ENCODE results near the gene MUC4. TPM values are rescaled to one million over a fixed set of nuclear protein-coding genes. Genes with fewer than 3 reads are reported as not detected.

Gene MUC4
- total RNA-seq, 1 experiment from 2014 or later, result 0.36 TPM

- H3K4me1 Mint-ChIP-seq (ENCODE audit: low read depth, unreplicated experiment), result peaks cover 13% of the 10 kb centered on the region
- Histone ChIP-seq H3K9me3 (no peaks in the 10 kb centered on the region), H3K4me1 (peaks cover 7% of the 10 kb centered on the region; the same call in 1 of the 2 replicates), H3K36me3 (ENCODE audit: control insufficient read depth, insufficient read depth, low read length) (no peaks in the 10 kb centered on the region), H3K4me3 (ENCODE audit: low read depth, low read length) (no peak overlapping the region), H3K27me3 (replicated peaks; ENCODE audit: control insufficient read depth, insufficient read depth, low read length) (no peaks in the 10 kb centered on the region)
- POLR2A ChIA-PET, result interaction anchor here (0.7 kb wide), 1 partner anchor 8 kb away, joined by 13 read pairs; no protein-coding TSS in a partner anchor
- TF ChIP-seq CTCF (IDR thresholded peaks at IDR 0.05; ENCODE audit: insufficient read depth in 1 of 2, low read depth in 1 of 2, low read length in 1 of 2, severe bottlenecking in 1 of 2, unreplicated experiment in 1 of 2), result no peak
- H3K27ac Mint-ChIP-seq (ENCODE audit: unreplicated experiment), result no peak overlapping the region
- intact Hi-C loops (cut with micrococcal nuclease; ENCODE audit: unreplicated experiment), result no loop called here
- H3K4me3 Mint-ChIP-seq (ENCODE audit: unreplicated experiment), result no peak overlapping the region
- H3K36me3 Mint-ChIP-seq (ENCODE audit: insufficient read depth, unreplicated experiment), result peaks cover 50% of the 10 kb centered on the region
- H3K9me3 Mint-ChIP-seq (ENCODE audit: unreplicated experiment), result no peaks in the 10 kb centered on the region
- DNase-seq, result no peak
- CTCF ChIA-PET, result no interaction called here
- BruUV-seq (replicated peaks), result no TSS peak
- H3K27me3 Mint-ChIP-seq (ENCODE audit: insufficient read depth, unreplicated experiment), result no peaks in the 10 kb centered on the region
These were observed 114.0 kb downstream of the MUC4 start for GRCh38 chr3:195697582-195698324.

Small RNA genes lying within 50 kb of the gene (microRNA-seq; reads per million reads assigned to microRNA genes)
- 1.1 reads per million for gene MIR570

Other genes starting within 250 kb of the MUC4 start
- gene APOD, start 228.0 kb downstream of the MUC4 start, total RNA-seq (2022), result 62.0 and 101 TPM in 2 replicates
- gene MUC20, start 91.0 kb downstream of the MUC4 start, total RNA-seq (2022), result 0.88 and 1.9 TPM in 2 replicates
- gene TNK2, start 96.6 kb upstream of the MUC4 start, total RNA-seq (2022), result 36.0 and 37.9 TPM in 2 replicates

Measured in Caco-2 (cell line).